ENCODE data around the gene SLC13A5. TPM values are rescaled to one million over a fixed set of nuclear protein-coding genes. Genes with fewer than 3 reads are reported as not detected.

SLC13A5 gene
- total RNA-seq, 2 donors from 2014 or later: not detected

DNA sequence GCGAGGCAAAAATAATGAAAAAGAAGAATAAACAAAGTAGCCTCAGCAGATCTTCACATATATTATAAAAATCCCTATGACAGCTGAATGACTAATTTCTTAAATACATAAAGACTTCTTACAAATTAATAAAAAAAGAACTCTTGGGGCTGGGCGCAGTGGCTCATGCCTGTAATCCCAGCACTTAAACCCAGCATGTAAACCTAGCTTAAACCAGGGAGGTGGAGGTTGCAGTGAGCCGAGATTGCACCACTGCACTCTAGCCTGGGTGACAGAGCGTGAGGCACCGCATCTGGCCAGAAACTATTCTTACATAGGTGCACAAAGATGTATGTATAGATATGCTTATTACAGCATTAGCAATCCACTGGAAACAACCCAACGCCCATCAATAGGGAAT, 33.9 kb downstream of the SLC13A5 start:
- Histone ChIP-seq H3K4me1 (no peaks in the 10 kb centered on the region), H3K27me3 (no peaks in the 10 kb centered on the region), H3K9me3 (no peaks in the 10 kb centered on the region), H3K36me3 (no peaks in the 10 kb centered on the region), H3K4me3 (no peak overlapping the region), H3K27ac (no peak overlapping the region)
- TF ChIP-seq, protein P1, sequence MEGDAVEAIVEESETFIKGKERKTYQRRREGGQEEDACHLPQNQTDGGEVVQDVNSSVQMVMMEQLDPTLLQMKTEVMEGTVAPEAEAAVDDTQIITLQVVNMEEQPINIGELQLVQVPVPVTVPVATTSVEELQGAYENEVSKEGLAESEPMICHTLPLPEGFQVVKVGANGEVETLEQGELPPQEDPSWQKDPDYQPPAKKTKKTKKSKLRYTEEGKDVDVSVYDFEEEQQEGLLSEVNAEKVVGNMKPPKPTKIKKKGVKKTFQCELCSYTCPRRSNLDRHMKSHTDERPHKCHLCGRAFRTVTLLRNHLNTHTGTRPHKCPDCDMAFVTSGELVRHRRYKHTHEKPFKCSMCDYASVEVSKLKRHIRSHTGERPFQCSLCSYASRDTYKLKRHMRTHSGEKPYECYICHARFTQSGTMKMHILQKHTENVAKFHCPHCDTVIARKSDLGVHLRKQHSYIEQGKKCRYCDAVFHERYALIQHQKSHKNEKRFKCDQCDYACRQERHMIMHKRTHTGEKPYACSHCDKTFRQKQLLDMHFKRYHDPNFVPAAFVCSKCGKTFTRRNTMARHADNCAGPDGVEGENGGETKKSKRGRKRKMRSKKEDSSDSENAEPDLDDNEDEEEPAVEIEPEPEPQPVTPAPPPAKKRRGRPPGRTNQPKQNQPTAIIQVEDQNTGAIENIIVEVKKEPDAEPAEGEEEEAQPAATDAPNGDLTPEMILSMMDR (IDR thresholded peaks at IDR 0.05): no peak
- DNase-seq (ENCODE audit: low spot score): no peak

DNA sequence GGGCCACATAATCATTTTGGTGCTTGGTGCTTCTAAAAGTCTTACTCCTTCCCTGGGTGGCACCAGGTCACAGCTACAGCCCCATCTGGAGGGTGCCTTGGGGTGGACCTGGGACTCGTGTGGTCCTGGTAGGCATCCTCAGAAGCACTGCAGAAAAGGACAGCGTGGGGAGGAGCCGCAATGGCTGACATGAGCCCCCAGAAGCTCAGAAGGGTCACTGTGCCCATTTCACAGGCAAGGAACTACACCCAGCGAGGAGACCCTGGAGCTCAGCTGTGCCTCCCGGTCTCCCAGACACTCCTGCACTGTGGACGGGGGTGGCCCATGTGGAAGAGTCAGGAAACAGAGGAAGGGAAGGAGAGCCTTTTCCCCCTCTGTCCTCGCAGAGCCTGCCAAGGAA, 35.2 kb downstream of the SLC13A5 start:
- TF ChIP-seq, protein P1 (IDR thresholded peaks at IDR 0.05): no peak
- no peaks in the 10 kb centered on the region for H3K36me3 ChIP-seq
- no peaks in the 10 kb centered on the region for H3K4me1 ChIP-seq
- H3K27me3 ChIP-seq: no peaks in the 10 kb centered on the region
- H3K9me3 ChIP-seq: no peaks in the 10 kb centered on the region
- no peak overlapping the region for H3K4me3 ChIP-seq
- H3K27ac ChIP-seq: no peak overlapping the region
- DNase-seq (ENCODE audit: low spot score): no peak

DNA sequence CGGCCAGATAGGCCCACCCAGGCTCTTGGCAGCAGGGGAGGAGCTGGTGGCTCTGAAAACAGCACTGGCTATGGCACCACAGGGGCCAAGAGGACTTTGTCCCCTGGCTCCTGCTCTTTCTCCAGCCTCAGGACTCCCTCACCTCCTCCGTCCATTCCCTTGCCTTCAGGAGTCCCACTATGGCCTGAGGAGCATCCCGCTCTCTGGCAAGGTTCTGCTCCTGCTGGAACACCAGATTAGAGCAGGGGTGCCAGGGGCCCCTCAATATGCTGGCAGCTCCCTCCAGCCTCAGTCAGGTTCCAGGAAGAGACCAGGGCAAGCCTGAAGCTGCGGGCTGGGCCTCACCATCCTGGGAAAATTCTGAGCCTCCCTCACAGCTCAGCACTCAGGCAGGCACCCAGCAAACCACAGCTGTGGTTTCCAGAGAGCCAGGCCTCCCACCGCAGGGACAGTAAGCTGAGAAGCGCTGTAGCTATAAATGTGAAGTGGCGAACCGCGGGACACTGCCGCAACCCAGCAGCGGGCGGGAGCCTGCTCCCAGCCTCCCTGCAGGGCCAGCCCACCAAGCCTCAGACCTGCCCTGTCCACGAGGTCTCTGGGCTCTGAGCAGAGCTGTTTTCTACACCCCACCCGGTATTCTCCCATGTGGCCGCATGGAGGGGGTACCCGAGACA, 35.9 kb downstream of the SLC13A5 start:
- H3K4me3 ChIP-seq: no peak overlapping the region
- TF ChIP-seq, protein P1 (IDR thresholded peaks at IDR 0.05): no peak
- no peaks in the 10 kb centered on the region for H3K27me3 ChIP-seq
- no peaks in the 10 kb centered on the region for H3K4me1 ChIP-seq
- H3K27ac ChIP-seq: no peak overlapping the region
- DNase-seq (ENCODE audit: low spot score): no peak
- H3K36me3 ChIP-seq: no peaks in the 10 kb centered on the region
- no peaks in the 10 kb centered on the region for H3K9me3 ChIP-seq

DNA sequence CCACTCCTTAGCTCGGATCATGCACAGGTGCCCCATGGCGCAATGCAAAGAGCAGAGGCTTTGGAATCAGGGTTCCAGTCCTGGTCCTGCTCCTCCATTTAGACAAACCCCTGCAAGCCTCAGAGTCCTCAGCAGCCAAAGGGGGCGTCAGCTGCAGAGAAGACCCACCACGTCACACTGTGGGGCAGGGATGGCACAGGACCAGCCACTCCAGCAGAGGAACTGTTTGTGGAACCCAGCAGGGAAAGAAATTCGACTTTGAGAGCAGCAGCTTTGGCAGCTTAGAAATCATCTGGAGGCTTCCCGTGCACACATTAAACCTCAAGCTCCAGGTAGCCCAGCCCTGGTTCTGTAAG, 36.4 kb downstream of the SLC13A5 start:
- DNase-seq (ENCODE audit: low spot score): no peak
- Histone ChIP-seq H3K4me1 (no peaks in the 10 kb centered on the region), H3K27ac (no peak overlapping the region), H3K9me3 (no peaks in the 10 kb centered on the region), H3K27me3 (no peaks in the 10 kb centered on the region), H3K4me3 (no peak overlapping the region), H3K36me3 (no peaks in the 10 kb centered on the region)
- TF ChIP-seq, protein P1 (IDR thresholded peaks at IDR 0.05): no peak

DNA sequence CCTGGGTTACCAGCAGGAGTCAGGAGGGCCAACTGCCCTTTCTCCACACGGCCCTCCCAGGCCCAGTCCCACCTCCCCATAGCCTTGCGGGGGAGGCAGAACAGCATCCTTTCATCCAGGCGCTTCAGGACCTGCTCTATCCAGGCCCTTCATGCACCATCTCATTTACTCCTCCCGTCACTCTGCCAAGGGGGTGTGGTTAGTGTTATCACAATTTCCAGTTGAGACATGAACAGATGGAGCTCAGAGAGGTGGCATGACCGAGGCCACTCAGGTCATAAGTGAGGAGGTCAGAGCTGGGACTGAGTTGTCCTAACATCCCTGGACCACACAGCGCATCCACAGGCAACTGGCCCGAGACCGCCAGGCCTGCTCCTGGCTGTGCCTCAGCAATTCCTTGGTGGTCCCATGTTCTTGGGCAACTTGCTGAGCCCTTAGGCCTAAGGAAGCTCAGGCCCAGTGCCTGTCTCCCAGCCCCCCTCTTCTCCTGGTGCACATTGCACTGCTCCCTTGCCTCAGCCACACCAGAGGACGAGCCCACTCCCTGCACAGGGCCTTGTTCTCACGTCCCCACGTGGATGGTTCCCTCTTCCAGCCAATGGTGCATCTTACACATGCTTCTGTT, 37.9 kb downstream of the SLC13A5 start:
- Histone ChIP-seq H3K9me3 (no peaks in the 10 kb centered on the region), H3K27me3 (no peaks in the 10 kb centered on the region), H3K27ac (no peak overlapping the region), H3K4me1 (no peaks in the 10 kb centered on the region), H3K36me3 (no peaks in the 10 kb centered on the region), H3K4me3 (no peak overlapping the region)
- DNase-seq (ENCODE audit: low spot score): no peak
- TF ChIP-seq, protein P1 (IDR thresholded peaks at IDR 0.05): no peak

DNA sequence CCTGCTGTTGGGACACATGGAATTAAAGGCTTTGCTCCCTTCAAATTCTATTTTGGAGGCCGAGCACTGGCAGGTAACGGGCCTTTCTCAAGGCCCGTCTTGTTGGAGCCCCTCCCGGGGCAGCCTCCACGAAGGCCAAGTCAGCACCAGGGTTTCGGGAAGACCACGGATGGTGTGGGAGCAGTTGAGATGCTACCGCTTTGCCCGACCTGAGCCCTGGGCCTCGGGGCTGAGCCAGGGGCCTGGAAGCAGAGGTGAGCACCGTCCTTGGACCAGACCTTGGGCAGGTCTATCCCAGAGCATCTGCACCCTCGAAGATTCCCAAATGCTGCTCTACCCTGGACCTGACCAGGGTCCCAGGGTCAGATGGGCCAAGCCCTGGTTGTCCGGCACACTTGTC, 38.6 kb downstream of the SLC13A5 start:
- DNase-seq (ENCODE audit: low spot score): no peak
- Histone ChIP-seq H3K27me3 (no peaks in the 10 kb centered on the region), H3K36me3 (no peaks in the 10 kb centered on the region), H3K4me3 (no peak overlapping the region), H3K4me1 (no peaks in the 10 kb centered on the region), H3K27ac (no peak overlapping the region), H3K9me3 (no peaks in the 10 kb centered on the region)
- TF ChIP-seq, protein P1 (IDR thresholded peaks at IDR 0.05): no peak

Data from right atrium auricular region (tissue), 2 donors.